Body of pancreas (tissue), 4 donors: ENCODE results near the gene TOR1B. TPM values are rescaled to one million over a fixed set of nuclear protein-coding genes. Genes with fewer than 3 reads are reported as not detected.
"Not testable (repeated sequence)": the region's sequence is repeated elsewhere in the genome, so short reads cannot be mapped to it uniquely, and the experiment has no call there.

Experiments
- ATAC-seq: fragments of 150-250 bp; one replicate; pipeline ENCODE4 v1.9.1; 2016
- DNase-seq, 4 donors: peaks; one replicate each; pipeline ENCODE4 v3.0.0-alpha.2; 2019
- H3K27ac ChIP-seq, 4 donors: fragments of 200-600 bp; sonication (generic); 1 replicate in 3 of 4; 2 replicates in 1 of 4; pipeline versions ENCODE4 v1.5.1 to v1.6.1; 2016 to 2019; ENCODE audit warnings: mild to moderate bottlenecking in 1 of 4, mixed read lengths in 1 of 4, moderate library complexity in 1 of 4
- H3K27me3 ChIP-seq, 2 donors: fragments of 200-600 bp; sonication (generic); one replicate each; pipeline ENCODE4 v1.6.0; 2016; ENCODE audit warnings: mild to moderate bottlenecking in 1 of 2
- H3K36me3 ChIP-seq, 2 donors: fragments of 200-600 bp; sonication (generic); replicated peaks in 1 of 2; 2 replicates each; pipeline ENCODE4 v1.5.1; 2016; ENCODE audit warnings: low read depth in 2 of 2; ENCODE audit not compliant: insufficient read depth in 1 of 2
- H3K4me1 ChIP-seq: fragments of 200-600 bp; sonication (generic); one replicate; pipeline ENCODE4 v1.6.0; 2016
- H3K4me3 ChIP-seq, 2 donors: fragments of 200-600 bp; sonication (generic); 1 replicate in 1 of 2; 2 replicates in 1 of 2; pipeline ENCODE4 v1.5.1; 2016 to 2019
- H3K9me3 ChIP-seq, 3 donors: fragments of 200-600 bp; sonication (generic); 1 replicate in 2 of 3; 2 replicates in 1 of 3; pipeline ENCODE4 v1.5.1; 2016
- CTCF ChIP-seq, 7 experiments: fragments of 450-650 bp in 4 of 7; fragments of 200-600 bp in 3 of 7; sonication (generic) in 3 of 7; IDR thresholded peaks; one replicate each; pipeline ENCODE4 v1.5.1; 2016 to 2019; ENCODE audit warnings: antibody characterized with exemption in 7 of 7
- POLR2A ChIP-seq, 3 donors: fragments of 450-650 bp; IDR thresholded peaks; one replicate each; pipeline ENCODE4 v1.6.1; 2016; ENCODE audit warnings: antibody characterized with exemption in 3 of 3, mild to moderate bottlenecking in 2 of 3
- WGBS, 2 donors: methylation state at CpG; one replicate each; pipeline ENCODE4 v1.1.5; 2017; 5-methylcytosine and 5-hydroxymethylcytosine counted together
- intact Hi-C: fragments of 100-400 bp; cut with DNase I; formaldehyde crosslinking; loops from one replicate; pipeline ENCODE4 v1.15.1; 2023
- total RNA-seq, 2 donors: library from RNA; depleted of rRNA; stranded (reverse); fragments of >200 nt; gene quantifications; one replicate each; pipeline ENCODE4 v1.1.0, GENCODE V29; 2016

TOR1B gene
- total RNA-seq, 2 donors from 2014 or later = 9.6 to 19.2 TPM

GRCh38 chr9:129779560-129780190, 23.3 kb upstream of the TOR1B start:
- TF ChIP-seq POLR2A (IDR thresholded peaks at IDR 0.05) (no peak), CTCF (IDR thresholded peaks at IDR 0.05) (no peak)
- H3K9me3 ChIP-seq = no peaks in the 10 kb centered on the region
- no peaks in the 10 kb centered on the region for H3K4me1 ChIP-seq
- ATAC-seq = no peak
- intact Hi-C loops = loop anchor here (5.0 to 10.0 kb wide), 3 partner anchors 42 to 645 kb away; no protein-coding TSS in a partner anchor
- no peaks in the 10 kb centered on the region for H3K27me3 ChIP-seq
- WGBS, 2 donors = 87 to 96% methylated on average over 7 of the region's 7 CpGs
- H3K27ac ChIP-seq = no peak overlapping the region
- H3K36me3 ChIP-seq = no peaks in the 10 kb centered on the region
- no peak for DNase-seq
- no peak overlapping the region for H3K4me3 ChIP-seq

DNA sequence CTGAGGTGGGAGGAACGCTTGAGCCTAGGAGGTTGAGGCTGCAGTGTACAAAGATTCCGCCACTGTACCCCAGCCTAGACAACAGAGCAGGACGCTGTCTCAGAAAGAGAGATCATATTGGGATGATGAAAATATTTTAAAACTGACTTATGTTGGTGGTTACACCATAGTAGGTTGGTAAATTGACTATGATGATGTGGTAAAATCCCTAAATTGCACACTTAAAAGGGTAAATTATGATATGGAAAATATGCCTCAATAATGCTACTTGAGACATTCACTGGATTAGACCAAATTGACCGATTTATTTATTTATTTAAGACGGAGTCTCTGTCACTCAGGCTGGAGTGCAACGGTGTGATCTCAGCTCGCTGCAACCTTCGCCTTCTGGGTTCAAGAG, 21.9 kb upstream of the TOR1B start:
- Histone ChIP-seq H3K4me1 (no peaks in the 10 kb centered on the region), H3K9me3 (no peaks in the 10 kb centered on the region), H3K36me3 (no peaks in the 10 kb centered on the region), H3K4me3 (no peak overlapping the region), H3K27ac (no peak overlapping the region), H3K27me3 (no peaks in the 10 kb centered on the region)
- TF ChIP-seq POLR2A (IDR thresholded peaks at IDR 0.05) = no peak
- no peak for TF ChIP-seq CTCF (IDR thresholded peaks at IDR 0.05)
- DNase-seq (no peak), ATAC-seq (no peak)
- intact Hi-C loops = loop anchor here (5.0 to 10.0 kb wide), 2 partner anchors 44 to 646 kb away; no protein-coding TSS in a partner anchor
- WGBS, 2 donors = 71 to 74% methylated on average over 8 of the region's 8 CpGs

- intact Hi-C loops = loop anchor here (5.0 to 10.0 kb wide), 2 partner anchors 45 to 647 kb away; no protein-coding TSS in a partner anchor
- no peak for ATAC-seq
Observed at GRCh38 chr9:129781981-129782380, 21.0 kb upstream of the TOR1B start.

GRCh38 chr9:129783516-129784361, 19.2 kb upstream of the TOR1B start:
- intact Hi-C loops = loop anchor here (5.0 to 10.0 kb wide), 2 partner anchors 46 to 649 kb away; no protein-coding TSS in a partner anchor
- 28 to 33% methylated on average over 14 of the region's 14 CpGs for WGBS, 2 donors
- TF ChIP-seq CTCF (IDR thresholded peaks at IDR 0.05) = peak; percentile 74 to 91 (median 89)
- no peak for TF ChIP-seq POLR2A (IDR thresholded peaks at IDR 0.05)

More at GRCh38 chr9:129781981-129782380, 21.0 kb upstream of the TOR1B start:
- no peaks in the 10 kb centered on the region for H3K9me3 ChIP-seq
- H3K4me3 ChIP-seq = no peak overlapping the region
- H3K27me3 ChIP-seq = no peaks in the 10 kb centered on the region
- no peak overlapping the region for H3K27ac ChIP-seq
- H3K4me1 ChIP-seq = peaks cover 2% of the 10 kb centered on the region
- TF ChIP-seq POLR2A (IDR thresholded peaks at IDR 0.05) (no peak), CTCF (IDR thresholded peaks at IDR 0.05) (no peak)
- no peak for DNase-seq
- 65 to 68% methylated on average over 4 to 5 of the region's 5 CpGs for WGBS, 2 donors
- no peaks in the 10 kb centered on the region for H3K36me3 ChIP-seq

GRCh38 chr9:129784970-129785369, 18.0 kb upstream of the TOR1B start:
- H3K36me3 ChIP-seq, H3K4me1 ChIP-seq, DNase-seq, ATAC-seq, H3K9me3 ChIP-seq, H3K27me3 ChIP-seq, H3K27ac ChIP-seq, H3K4me3 ChIP-seq: not testable (repeated sequence)
- intact Hi-C loops = loop anchor here (5.0 to 10.0 kb wide), 2 partner anchors 48 to 650 kb away; no protein-coding TSS in a partner anchor
- 52 to 56% methylated on average over 8 to 11 of the region's 11 CpGs for WGBS, 2 donors

More at GRCh38 chr9:129783516-129784361, 19.2 kb upstream of the TOR1B start:
- H3K4me3 ChIP-seq = no peak overlapping the region
- H3K36me3 ChIP-seq = no peaks in the 10 kb centered on the region
- no peaks in the 10 kb centered on the region for H3K27me3 ChIP-seq
- H3K4me1 ChIP-seq = peaks cover 5% of the 10 kb centered on the region
- H3K27ac ChIP-seq = no peak overlapping the region
- H3K9me3 ChIP-seq = no peaks in the 10 kb centered on the region
- peak; percentile 76 to 78 (median 77) for DNase-seq
- ATAC-seq = peak; percentile 91
